Prostate gland (tissue), 2 donors: ENCODE data around the gene NFKBIA. TPM values are rescaled to one million over a fixed set of nuclear protein-coding genes. Genes with fewer than 3 reads are reported as not detected.
"Not testable (repeated sequence)": the region's sequence is repeated elsewhere in the genome, so short reads cannot be mapped to it uniquely, and the experiment has no call there.

Source experiments
- DNase-seq: peaks from one replicate; pipeline ENCODE4 v3.0.0-alpha.2; 2019; ENCODE audit warnings: low spot score
- H3K27ac ChIP-seq, 2 donors: fragments of 200-600 bp; sonication (generic); 2 replicates each; pipeline ENCODE4 v1.5.1; 2017 to 2019
- H3K27me3 ChIP-seq: fragments of 200-600 bp; sonication (generic); replicated peaks from 2 replicates; pipeline ENCODE4 v1.5.1; 2019; ENCODE audit not compliant: insufficient read depth
- H3K36me3 ChIP-seq, 2 donors: fragments of 200-600 bp; sonication (generic); 1 replicate in 1 of 2; 2 replicates in 1 of 2; pipeline versions ENCODE4 v1.5.1 to v1.8.1; 2017 to 2019
- H3K4me1 ChIP-seq: fragments of 200-600 bp; sonication (generic); replicated peaks from 2 replicates; pipeline ENCODE4 v1.5.1; 2019
- H3K4me3 ChIP-seq, 2 donors: fragments of 200-600 bp; sonication (generic); 2 replicates each; pipeline ENCODE4 v1.5.1; 2017 to 2019
- H3K9me3 ChIP-seq: fragments of 200-600 bp; sonication (generic); 2 replicates; pipeline ENCODE4 v1.5.1; 2017
- CTCF ChIP-seq, 4 experiments: fragments of 200-600 bp in 2 of 4; fragments of 450-650 bp in 2 of 4; sonication (generic) in 2 of 4; IDR thresholded peaks; 1 replicate in 3 of 4; 2 replicates in 1 of 4; pipeline ENCODE4 v1.5.1; 2016 to 2019; ENCODE audit warnings: antibody characterized with exemption in 4 of 4, mild to moderate bottlenecking in 2 of 4, moderate library complexity in 2 of 4
- POLR2A ChIP-seq: fragments of 450-650 bp; IDR thresholded peaks from one replicate; pipeline ENCODE4 v1.6.1; 2016; ENCODE audit warnings: antibody characterized with exemption, mild to moderate bottlenecking
- POLR2AphosphoS5 ChIP-seq: sonication (generic); formaldehyde crosslinking; IDR thresholded peaks from one replicate; pipeline ENCODE4 v1.6.1; 2017; ENCODE audit warnings: antibody characterized with exemption
- WGBS: methylation state at CpG from one replicate; pipeline ENCODE4 v1.1.5; 2018; 5-methylcytosine and 5-hydroxymethylcytosine counted together
- intact Hi-C: fragments of 100-400 bp; cut with DNase I; formaldehyde crosslinking; loops from one replicate; pipeline ENCODE4 v1.14.2; 2022
- total RNA-seq, 2 donors: library from RNA; depleted of rRNA; stranded (reverse); fragments of >200 nt; gene quantifications; one replicate each; pipeline ENCODE4 v1.1.0, GENCODE V29; 2016

The NFKBIA gene
- total RNA-seq, 2 donors from 2014 or later: 294 to 415 TPM

DNA sequence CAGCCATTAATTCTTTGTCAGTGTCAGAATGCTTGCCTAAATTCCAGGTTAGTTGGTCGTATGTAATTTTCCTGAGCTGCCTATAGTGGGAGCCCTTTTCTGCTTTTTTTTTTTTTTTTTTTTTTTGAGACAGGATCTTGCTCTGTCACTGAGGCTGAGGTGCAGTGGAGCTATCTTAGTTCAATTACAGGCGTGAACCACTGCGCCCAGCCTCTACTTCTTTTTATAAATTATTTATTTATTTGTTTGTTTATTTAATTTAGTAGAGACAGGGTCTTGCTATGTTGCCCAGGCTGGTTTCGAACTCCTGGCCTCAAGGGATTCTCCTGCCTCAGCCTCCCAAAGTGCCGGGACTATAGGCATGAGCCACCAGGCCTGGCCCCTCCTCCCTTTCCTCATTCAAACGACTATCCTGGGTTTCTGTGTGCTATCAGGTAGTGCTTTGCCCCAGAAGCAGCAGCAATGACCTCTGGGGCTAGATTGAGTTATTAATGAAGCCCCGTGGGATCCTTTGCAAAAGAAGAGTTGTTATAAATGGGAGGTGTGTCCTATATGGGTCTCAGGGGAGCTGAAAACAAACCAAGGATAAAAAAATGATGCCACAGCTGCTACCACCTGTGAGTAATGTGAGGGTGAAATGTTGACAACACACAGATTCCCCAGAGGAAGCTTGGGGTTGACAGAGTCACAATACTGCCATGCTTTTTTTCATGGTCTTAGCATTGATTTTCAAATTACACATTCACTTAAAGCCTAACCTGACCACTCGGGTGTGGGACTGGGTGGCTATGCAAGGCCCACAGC, 34.6 kb upstream of the NFKBIA start:
- Histone ChIP-seq H3K27ac (no peak overlapping the region), H3K36me3 (no peaks in the 10 kb centered on the region), H3K4me3 (no peak overlapping the region), H3K9me3 (no peaks in the 10 kb centered on the region), H3K27me3 (no peaks in the 10 kb centered on the region), H3K4me1 (no peaks in the 10 kb centered on the region)
- intact Hi-C loops: no loop called here
- TF ChIP-seq CTCF (IDR thresholded peaks at IDR 0.05): no peak
- no peak for TF ChIP-seq POLR2AphosphoS5
- no peak for TF ChIP-seq POLR2A
- no peak for DNase-seq
- WGBS: 69% methylated on average over 8 of the region's 8 CpGs

DNA sequence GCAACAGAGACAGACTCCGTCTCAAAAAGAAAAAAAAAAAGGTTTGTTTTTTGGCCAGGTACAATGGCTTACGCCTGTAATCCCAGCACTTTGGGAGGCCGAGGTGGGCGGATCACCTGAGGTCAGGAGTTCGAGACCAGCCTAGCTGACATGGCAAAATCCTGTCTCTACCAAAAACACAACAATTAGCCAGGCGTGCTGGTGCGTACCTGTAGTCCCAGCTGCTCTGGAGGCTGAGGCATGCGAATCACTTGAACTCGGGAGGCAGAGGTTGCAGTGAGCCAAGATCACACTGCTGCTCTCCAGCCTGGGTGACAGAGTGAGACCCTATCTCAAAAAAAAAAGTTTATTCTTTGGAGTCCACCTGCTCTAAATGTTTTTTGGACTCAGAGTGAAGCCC, 33.9 kb upstream of the NFKBIA start:
- H3K4me3 ChIP-seq, DNase-seq, intact Hi-C loops, H3K36me3 ChIP-seq, H3K9me3 ChIP-seq, H3K27ac ChIP-seq, H3K27me3 ChIP-seq, H3K4me1 ChIP-seq: not testable (repeated sequence)
- 91% methylated on average over 9 of the region's 9 CpGs for WGBS

DNA sequence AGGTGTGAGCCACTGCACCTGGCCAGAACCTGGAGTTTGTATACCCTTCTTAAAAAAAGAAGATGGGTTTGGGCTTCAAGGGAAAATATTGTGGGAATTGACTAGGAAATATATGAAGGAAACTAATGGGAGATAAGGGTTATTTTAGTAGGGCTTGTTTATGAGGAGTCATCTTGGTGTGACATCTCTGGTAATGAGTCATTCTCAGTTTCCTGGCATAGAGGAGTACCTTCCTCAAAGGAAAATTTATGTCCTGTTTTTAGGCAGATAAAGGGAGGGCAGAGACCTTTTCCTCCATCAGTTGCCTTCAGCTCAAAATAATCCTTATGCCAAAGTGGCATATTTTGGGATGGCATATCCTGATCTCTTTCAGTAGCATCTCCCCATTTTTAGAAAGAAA, 30.6 kb upstream of the NFKBIA start:
- Histone ChIP-seq H3K27me3 (no peaks in the 10 kb centered on the region), H3K27ac (no peak overlapping the region), H3K4me3 (no peak overlapping the region), H3K36me3 (no peaks in the 10 kb centered on the region), H3K9me3 (no peaks in the 10 kb centered on the region), H3K4me1 (no peaks in the 10 kb centered on the region)
- DNase-seq: no peak
- intact Hi-C loops: no loop called here
- no peak for TF ChIP-seq POLR2AphosphoS5
- no peak for TF ChIP-seq CTCF (IDR thresholded peaks at IDR 0.05)
- no peak for TF ChIP-seq POLR2A

DNA sequence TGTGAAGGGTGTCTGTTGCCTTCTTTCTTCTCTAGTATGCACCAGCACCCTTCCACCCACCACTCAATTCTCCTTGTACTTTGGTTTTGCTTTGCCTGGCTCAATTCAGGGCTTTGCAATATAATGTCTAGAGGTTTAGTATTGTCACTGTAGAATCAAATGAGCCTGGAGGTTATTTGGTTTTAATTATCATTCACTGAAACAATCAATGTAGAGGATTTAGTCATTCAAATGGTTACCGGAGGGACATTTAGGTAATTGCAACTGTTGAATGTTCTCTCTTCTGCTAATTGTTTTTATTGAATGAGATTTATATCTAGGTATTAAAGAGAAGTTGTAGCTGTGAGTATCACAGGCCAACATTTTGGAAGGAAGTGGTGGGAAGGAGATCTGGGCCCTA, 29.3 kb upstream of the NFKBIA start:
- TF ChIP-seq POLR2AphosphoS5 (no peak), POLR2A (no peak), CTCF (IDR thresholded peaks at IDR 0.05) (no peak)
- Histone ChIP-seq H3K27me3 (no peaks in the 10 kb centered on the region), H3K9me3 (no peaks in the 10 kb centered on the region), H3K4me1 (no peaks in the 10 kb centered on the region), H3K36me3 (no peaks in the 10 kb centered on the region), H3K4me3 (no peak overlapping the region), H3K27ac (no peak overlapping the region)
- intact Hi-C loops: no loop called here
- no peak for DNase-seq
- WGBS: 88% methylated on average over 1 of the region's 1 CpG

DNA sequence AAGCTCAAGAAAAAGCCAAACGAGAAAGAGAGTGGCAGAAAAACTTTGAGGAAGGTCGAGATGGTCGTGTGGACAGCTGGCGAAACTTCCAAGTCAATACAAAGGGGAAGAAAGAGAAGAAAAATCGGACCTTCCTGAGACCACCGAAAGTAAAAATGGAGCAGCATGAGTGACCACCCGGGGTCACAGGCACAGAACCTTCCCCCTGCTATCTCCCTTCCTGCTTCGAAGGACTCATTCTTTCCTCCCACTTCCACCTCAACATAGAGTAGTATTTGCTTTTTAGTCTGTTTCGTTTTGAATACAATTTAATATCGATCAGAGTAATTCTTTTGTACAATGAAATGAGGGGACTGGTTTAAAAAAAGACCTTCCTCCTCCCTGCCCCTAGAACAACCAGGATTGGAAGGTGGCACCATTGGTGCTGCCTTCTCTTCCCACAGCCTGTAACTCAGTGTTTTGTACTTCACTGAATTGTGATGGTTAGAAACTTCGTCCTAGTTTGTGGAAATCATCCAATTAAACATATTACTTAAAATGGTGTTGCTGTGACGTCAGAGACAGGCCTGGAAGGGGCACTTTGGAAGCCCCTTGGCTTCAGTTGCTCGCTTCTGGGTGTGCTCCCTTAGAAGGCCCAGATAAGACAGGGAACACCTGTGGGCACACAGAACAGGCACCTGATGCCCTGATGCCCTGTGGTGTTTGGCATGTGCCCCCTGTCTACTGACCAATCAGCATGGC, 26.1 kb upstream of the NFKBIA start:
- TF ChIP-seq CTCF (IDR thresholded peaks at IDR 0.05) (no peak), POLR2A (no peak), POLR2AphosphoS5 (no peak)
- Histone ChIP-seq H3K27me3 (no peaks in the 10 kb centered on the region), H3K9me3 (no peaks in the 10 kb centered on the region), H3K36me3 (no peaks in the 10 kb centered on the region), H3K4me1 (no peaks in the 10 kb centered on the region), H3K4me3 (no peak overlapping the region), H3K27ac (no peak overlapping the region)
- intact Hi-C loops: no loop called here
- WGBS: 76% methylated on average over 12 of the region's 13 CpGs
- no peak for DNase-seq
